GM12892 (cell line): ENCODE results near the gene CSNK1D.
A peak's percentile ranks its signal among the peaks of the same experiment; 100 is the strongest.

Experiments
- DNase-seq: peaks from one replicate; pipeline ENCODE4 v3.0.0; 2011; ENCODE audit not compliant: insufficient read length
- FAIRE-seq: peaks from 2 replicates; lab custom pipeline; 2011; peaks lifted over from hg19 to GRCh38; lab: Jason Lieb, UNC
- POLR2A ChIP-seq: IDR thresholded peaks from 2 replicates; pipeline ENCODE4 v1.6.1; 2011; ENCODE audit warnings: low read depth, low read length, control low read depth
- POLR2AphosphoS5 ChIP-seq: IDR thresholded peaks from 2 replicates; pipeline ENCODE4 v1.6.1; 2011; ENCODE audit warnings: low read depth, low read length, control low read depth
- TAF1 ChIP-seq: IDR thresholded peaks from 2 replicates; pipeline ENCODE4 v1.6.1; 2011; ENCODE audit warnings: low read depth, mild to moderate bottlenecking, control low read depth, low read length, borderline replicate concordance

CSNK1D gene

GRCh38 chr17:82243648-82244412 is 29.7 kb downstream of the CSNK1D start:
- 0 out of 2 replicates have a peak, but pooled peaks have one; percentile 33 for TF ChIP-seq POLR2AphosphoS5
- TF ChIP-seq POLR2A: peak; percentile 20
- TF ChIP-seq TAF1: no peak
- DNase-seq (no peak), FAIRE-seq (no peak)

- FAIRE-seq (no peak), DNase-seq (no peak)
- TF ChIP-seq POLR2AphosphoS5: peak; percentile 65; the same call in 1 of the 2 replicates
- TF ChIP-seq POLR2A: no peak
- TF ChIP-seq TAF1: no peak
Observed at GRCh38 chr17:82242977-82243647, 30.4 kb downstream of the CSNK1D start.

DNA sequence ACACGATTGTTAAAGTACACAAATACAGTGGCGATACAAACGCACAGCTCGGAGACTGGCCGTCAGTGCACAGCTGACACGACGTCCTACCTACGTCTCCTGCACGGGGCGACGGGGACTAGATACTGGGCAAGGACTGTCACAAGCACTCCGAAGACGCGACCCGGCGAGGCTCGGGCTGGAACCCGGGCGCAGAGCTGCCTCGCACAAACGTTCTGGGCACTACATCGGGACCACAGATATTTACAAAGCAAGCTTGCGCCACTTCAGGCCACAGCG is 30.9 kb downstream of the CSNK1D start:
- peak; percentile 21 for FAIRE-seq
- DNase-seq: no peak
- no peak for TF ChIP-seq TAF1
- TF ChIP-seq POLR2AphosphoS5: no peak
- no peak for TF ChIP-seq POLR2A

- TF ChIP-seq POLR2AphosphoS5 (no peak), POLR2A (no peak; the same call in 1 of the 2 replicates), TAF1 (no peak)
- DNase-seq (no peak), FAIRE-seq (peak; percentile 63)
Observed at GRCh38 chr17:82241926-82242697, 31.4 kb downstream of the CSNK1D start.

GRCh38 chr17:82241183-82241925 is 32.1 kb downstream of the CSNK1D start:
- no peak; the same call in none of the 2 replicates for TF ChIP-seq POLR2A
- TF ChIP-seq POLR2AphosphoS5: no peak; the same call in none of the 2 replicates
- TF ChIP-seq TAF1: no peak
- no peak for DNase-seq
- FAIRE-seq: peak; percentile 30

- TF ChIP-seq POLR2AphosphoS5: no peak
- no peak for TF ChIP-seq TAF1
- no peak for TF ChIP-seq POLR2A
- DNase-seq: no peak
- FAIRE-seq: no peak
Observed at GRCh38 chr17:82240506-82241182, 32.9 kb downstream of the CSNK1D start.

- TF ChIP-seq TAF1 (no peak), POLR2AphosphoS5 (peak; percentile 24; the same call in 1 of the 2 replicates)
- FAIRE-seq (no peak), DNase-seq (no peak)
Observed at GRCh38 chr17:82239926-82240505, 33.5 kb downstream of the CSNK1D start.

GRCh38 chr17:82239401-82239925 is 34.0 kb downstream of the CSNK1D start:
- DNase-seq: no peak
- FAIRE-seq: no peak
- TF ChIP-seq POLR2AphosphoS5 (no peak), POLR2A (no peak), TAF1 (no peak)

DNA sequence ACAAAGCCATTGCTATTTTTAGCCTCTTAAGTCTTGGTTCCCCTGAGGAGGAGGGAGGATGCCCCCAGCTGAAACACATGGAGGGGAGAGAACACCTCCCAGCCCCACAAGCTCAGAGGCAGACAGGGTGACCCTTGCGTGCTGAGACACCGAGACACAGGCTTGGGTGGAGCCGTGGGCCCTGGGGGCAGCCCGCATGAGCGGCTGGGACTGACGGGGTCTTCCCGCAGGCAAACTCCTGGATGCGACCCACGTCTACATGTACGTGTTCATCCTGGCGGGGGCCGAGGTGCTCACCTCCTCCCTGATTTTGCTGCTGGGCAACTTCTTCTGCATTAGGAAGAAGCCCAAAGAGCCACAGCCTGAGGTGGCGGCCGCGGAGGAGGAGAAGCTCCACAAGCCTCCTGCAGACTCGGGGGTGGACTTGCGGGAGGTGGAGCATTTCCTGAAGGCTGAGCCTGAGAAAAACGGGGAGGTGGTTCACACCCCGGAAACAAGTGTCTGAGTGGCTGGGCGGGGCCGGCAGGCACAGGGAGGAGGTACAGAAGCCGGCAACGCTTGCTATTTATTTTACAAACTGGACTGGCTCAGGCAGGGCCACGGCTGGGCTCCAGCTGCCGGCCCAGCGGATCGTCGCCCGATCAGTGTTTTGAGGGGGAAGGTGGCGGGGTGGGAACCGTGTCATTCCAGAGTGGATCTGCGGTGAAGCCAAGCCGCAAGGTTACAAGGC is 34.9 kb downstream of the CSNK1D start:
- DNase-seq (no peak), FAIRE-seq (no peak)
- TF ChIP-seq POLR2A: no peak
- no peak for TF ChIP-seq POLR2AphosphoS5
- TF ChIP-seq TAF1: no peak
